HL-60/S4 (cell line): ENCODE results near the gene BCAR1.
"Not testable (repeated sequence)": the region's sequence is repeated elsewhere in the genome, so short reads cannot be mapped to it uniquely, and the experiment has no call there.

ENCODE experiments used
- in situ Hi-C: fragments of 300-500 bp; cut with MboI; formaldehyde crosslinking; loops from 2 replicates; pipeline ENCODE4 v1.14.3; 2022; ENCODE audit warnings: low sequenced_read_pairs

The BCAR1 gene, protein sequence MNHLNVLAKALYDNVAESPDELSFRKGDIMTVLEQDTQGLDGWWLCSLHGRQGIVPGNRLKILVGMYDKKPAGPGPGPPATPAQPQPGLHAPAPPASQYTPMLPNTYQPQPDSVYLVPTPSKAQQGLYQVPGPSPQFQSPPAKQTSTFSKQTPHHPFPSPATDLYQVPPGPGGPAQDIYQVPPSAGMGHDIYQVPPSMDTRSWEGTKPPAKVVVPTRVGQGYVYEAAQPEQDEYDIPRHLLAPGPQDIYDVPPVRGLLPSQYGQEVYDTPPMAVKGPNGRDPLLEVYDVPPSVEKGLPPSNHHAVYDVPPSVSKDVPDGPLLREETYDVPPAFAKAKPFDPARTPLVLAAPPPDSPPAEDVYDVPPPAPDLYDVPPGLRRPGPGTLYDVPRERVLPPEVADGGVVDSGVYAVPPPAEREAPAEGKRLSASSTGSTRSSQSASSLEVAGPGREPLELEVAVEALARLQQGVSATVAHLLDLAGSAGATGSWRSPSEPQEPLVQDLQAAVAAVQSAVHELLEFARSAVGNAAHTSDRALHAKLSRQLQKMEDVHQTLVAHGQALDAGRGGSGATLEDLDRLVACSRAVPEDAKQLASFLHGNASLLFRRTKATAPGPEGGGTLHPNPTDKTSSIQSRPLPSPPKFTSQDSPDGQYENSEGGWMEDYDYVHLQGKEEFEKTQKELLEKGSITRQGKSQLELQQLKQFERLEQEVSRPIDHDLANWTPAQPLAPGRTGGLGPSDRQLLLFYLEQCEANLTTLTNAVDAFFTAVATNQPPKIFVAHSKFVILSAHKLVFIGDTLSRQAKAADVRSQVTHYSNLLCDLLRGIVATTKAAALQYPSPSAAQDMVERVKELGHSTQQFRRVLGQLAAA

DNA sequence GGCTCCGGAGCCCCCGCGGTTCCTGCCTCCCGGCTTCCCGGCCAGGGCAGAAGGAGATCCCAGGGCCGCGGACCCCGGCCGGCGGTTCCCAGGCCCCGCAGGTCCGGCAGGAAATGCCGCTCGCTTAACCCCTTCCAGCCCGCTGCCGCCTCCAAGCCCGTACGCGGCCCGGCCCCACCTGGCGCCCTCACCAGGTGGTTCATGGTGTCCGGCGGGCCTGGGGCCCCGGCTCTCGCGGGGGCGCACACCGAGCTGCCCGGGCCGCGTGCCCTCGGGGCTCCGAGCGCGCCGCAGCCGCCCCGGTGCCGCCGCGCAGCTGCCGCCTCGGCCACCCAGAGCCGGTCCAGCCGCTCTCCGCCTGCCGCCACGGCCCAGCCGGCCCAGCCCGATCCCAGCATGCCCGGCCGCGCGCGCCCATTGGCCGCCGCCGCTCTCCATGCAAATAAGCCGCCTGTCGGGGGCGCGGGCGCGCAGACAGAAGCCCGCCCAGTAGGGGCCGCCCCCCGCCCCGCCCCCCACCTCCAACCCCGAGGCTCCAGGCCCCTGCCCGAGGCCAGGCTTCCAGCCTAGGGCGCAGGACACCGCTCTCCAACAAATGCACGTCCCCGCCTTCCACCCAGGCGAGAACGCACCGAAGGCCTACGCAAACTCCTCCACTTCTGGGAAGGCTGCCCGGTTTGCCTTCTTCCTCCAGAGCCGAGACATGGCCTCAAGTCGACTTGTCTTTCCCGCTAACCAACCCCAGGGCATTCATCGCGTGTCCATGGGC lies at the start of gene BCAR1:
TSS of gene BCAR1 (minus strand) at position 345 of the 769 bp plus-strand sequence. CDS start at position 203, 142 bp downstream.
- in situ Hi-C loops, result no loop called here

DNA sequence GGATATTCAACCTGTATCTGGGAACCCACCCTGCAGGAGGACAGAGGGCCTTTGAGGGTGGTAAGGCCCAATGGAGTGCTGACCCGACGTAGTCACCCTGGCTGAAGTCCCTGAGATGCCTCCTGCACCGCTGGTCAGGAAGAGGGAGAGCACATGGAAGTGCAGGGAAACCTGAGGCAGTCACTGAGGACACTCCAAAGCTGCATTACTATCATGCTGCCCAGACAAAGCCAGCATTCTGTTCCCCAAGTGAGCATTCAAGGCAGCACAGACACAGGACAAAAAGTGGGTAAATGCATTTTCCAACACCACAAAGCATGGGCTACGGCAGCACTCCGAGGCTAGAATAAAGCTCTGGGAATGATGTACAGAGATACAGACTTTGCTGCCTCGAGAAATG lies 46.8 kb upstream of the BCAR1 start:
- in situ Hi-C loops, result no loop called here

DNA sequence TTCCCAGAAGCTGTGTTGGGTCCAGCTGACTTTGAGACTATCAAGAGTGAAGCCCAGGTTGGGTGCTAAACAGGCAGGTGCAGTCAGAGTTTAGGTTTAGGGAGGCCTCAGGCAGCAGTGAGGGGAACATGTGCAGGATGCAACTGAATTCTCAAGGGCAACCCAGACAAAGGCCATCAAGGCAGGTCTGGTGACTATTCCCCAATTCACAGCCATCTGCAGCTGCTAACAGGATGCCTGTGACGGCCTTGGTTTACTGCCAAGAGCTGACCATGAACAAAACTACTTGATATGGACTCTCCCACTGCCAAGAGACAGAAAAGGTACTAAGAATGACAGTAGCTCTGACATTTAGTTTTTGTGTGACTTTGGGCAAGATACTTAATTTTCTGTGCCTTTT lies 45.2 kb upstream of the BCAR1 start:
- in situ Hi-C loops, result no loop called here

DNA sequence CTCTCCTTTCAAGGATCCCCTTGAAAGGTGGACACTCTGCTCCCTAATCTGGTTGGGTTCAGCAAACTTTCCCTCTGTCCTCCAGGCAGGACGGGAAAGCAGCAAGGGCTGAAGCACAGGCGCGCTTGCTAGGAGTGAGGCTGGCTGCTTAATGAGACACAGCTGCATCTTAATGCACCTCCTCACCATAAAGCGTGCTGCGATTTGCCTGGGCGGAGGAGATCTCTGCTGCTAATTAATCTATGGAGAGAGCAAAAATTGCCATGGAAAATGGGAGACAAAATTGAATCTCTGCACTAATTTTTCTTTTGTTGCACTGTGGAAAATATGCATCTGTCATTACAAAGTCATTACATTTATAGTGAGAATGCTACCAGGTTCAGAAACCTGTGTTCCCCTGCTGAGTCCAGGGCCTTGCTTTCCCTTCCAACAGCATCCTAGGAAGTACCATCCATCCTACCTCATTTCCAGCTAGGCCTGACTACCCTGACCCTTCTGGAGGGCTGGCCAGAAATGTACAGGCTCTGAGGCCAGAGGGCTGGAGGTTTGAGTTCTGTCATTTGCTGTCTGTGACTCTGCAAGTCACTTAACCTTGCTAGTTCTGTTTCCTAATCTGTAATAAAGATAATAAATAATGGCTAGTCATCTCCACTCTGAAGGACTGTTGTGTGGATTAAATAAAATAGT lies 43.5 kb upstream of the BCAR1 start:
- in situ Hi-C loops, result no loop called here

DNA sequence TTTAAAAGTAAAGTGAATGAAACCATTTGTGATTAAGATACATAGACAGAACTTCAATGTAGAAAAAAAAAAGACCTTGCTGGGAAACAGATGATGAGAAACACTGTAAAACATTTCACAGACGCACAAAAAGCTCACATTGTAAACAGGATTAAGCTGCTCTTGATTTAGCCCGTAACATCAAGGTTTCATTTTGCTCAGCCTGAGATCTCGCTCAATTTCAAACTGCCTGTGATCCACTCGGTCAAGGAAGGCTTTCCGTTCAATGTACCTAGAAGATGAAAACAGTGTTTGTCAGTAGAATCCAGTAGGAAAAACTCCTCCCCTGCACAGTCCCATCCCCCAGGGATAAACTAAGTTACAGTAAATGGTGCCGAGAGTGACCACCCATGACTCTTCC lies 42.3 kb upstream of the BCAR1 start:
- in situ Hi-C loops, result no loop called here

DNA sequence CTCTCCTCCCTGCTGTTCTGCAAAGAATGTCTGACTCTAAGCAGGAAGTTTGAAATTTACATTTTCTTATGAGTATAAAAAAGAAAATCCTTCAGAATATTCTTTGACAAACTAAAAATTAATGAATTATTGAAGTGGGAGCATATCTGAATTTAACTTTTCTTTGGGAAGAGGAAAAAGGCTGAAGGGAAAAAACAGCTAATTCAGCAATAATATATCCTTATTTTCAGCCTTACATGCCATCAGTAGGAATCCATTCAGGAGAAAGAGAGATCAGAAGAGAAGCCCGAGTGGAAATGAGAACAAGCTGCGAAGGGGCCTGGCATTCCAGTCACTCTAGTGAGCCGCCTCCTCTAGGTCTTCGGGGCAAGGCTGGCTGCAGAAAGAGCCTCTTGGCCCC lies 41.7 kb upstream of the BCAR1 start:
- in situ Hi-C loops, result no loop called here

DNA sequence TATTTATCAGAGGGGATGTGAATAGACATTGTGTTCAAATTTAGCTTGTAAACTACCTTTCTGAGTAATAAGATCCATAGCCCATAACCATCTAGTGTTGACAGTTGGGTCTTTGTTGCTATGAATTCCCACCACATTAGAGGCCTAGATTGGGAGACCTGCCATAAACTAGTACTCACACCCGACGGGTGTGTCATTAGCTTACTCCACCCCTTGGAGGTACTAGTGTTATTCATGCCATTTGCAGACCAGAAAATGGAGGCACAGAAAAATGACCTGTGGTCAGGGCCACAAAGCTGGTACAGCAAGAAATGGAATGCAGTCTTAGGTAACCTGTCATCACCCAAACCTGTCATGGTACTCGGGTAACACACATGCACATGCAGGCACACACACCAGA lies 41.3 kb upstream of the BCAR1 start:
- in situ Hi-C loops, result no loop called here

DNA sequence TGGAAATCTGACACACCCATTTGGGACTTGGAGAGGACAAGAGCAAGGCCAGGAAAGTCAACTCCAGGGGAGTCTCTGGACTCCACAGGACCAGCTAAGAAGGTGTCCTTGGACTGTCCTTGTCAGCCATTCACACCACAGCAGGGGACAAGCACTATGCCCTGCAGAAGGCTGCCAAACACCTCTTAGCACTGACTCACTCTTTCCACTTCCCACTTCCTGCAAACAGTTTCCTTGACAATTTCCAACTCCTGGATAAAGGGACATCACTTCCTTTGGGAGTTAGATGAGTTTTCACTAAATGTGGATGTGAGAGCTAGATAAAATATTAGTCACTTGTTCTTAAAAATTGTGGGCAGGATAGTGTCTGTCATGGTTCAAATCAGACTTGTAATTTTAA lies 37.8 kb upstream of the BCAR1 start:
- in situ Hi-C loops, result no loop called here

DNA sequence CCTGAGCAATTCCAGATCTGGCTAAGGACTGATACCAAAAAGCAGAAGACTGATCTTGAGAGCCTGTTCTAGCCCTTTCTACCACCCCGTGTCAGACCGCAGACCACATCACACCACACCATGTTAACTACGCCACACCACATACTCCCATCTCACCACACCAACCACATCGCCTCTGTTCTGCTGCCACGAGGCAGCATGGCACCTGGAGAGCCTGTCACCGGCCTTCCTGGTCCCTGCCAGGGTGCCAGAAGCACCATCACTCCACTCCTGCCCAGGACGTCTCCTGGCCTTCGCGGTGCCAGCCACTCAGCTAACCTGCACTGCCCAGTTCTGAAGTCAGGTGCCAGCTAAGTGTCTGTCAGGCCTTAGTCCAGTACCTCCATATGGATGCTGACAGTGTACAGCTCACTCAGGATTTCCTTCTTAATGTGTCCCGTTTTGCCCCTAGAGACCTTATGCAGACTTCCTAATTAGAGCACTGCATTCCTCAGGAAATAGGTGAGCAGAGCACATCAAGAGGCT lies 37.2 kb upstream of the BCAR1 start:
- in situ Hi-C loops, result no loop called here

DNA sequence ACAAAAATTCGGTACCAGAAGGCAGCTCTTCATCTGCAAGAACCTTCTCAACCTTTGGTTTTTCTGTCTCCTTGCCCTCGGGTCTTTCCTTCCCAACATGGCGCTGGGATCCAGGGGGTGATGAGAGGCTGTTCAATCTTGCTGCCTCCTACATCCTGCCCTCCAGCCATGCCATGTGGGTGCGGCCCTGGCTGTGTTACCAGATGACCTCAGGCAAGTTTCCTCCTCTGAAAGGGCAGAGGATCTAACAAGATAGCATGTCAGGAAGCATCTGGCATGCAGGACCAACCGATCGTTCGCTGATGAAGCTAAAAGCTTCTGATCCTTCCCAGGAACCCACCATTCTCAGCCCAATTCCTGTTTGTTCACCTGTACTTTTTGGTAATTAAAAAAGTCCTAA lies 36.8 kb upstream of the BCAR1 start:
- in situ Hi-C loops, result no loop called here

DNA sequence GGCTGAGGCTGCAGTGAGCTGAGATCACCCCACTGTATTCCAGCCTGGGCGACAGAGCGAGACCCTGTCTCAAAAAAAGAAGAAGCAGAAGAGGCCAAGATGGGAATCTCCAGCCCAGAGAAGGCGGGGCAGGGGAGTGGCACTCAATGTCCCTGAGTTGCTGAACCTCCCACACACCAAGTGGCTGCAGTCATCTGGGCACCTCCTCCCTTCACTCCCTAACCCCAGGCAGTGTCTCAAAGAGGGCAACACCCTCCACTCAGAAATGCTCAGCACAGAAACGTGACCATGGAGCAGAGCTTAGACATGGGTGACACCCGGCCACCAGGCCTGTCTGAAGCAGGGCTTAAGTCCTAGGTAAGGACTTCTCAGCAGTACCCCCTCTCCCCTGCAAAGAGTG lies 36.3 kb upstream of the BCAR1 start:
- in situ Hi-C loops, result no loop called here

DNA sequence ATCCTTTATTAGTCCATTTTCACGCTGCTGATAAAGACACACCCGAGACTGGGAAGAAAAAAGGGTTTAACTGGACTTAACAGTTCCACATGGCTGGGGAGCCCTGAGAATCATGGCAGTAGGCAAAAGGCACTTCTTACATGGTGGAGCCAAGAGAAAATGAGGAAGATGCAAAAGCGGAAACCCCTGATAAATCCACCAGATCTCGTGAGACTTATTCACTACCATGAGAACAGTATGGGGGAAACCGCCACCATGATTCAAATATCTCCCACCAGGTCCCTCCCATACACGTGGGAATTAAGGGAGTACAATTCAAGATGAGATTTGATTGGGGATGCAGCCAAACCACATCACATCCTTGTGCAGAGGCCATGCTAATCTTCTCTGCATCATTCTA lies 35.0 kb upstream of the BCAR1 start:
- in situ Hi-C loops, result no loop called here

DNA sequence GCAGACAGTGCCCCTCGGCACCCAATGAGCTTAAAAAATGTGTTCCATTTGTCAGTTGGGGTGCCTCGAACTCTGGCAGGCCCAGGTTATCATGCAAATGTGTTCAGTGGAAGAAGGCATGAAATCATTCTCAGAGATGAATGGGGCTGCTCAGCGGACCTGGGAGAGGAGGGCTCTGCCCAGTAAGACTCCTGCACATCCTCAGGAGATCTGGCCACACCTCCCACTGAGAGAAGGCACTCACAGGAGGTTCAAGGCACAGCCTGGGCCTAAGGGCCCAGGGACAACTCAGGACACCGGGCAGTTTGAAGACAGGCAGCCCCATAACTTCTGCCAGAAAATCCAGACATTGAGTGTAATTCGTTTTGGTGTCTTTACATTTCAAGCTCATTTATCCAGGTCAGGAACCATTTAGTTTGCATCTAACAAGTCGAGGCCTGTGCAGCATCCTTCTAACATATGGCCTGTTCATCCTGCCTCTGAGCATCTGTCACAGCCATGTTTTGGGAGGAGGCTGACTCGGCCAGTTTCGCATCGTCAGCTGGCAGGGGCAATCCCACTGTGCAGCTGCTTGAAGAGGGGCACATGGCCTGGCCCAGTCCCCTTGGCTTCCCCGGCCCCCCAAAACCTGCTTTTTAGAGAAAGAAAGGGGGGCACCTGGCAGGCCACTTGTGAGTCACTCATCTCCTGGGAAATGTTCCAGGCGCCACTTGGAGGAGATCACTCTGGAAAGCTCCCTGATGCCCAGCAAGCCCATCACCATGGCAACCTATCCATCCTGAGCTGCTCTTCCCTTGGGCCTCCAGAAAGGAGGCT lies 31.2 kb upstream of the BCAR1 start:
- in situ Hi-C loops, result no loop called here

DNA sequence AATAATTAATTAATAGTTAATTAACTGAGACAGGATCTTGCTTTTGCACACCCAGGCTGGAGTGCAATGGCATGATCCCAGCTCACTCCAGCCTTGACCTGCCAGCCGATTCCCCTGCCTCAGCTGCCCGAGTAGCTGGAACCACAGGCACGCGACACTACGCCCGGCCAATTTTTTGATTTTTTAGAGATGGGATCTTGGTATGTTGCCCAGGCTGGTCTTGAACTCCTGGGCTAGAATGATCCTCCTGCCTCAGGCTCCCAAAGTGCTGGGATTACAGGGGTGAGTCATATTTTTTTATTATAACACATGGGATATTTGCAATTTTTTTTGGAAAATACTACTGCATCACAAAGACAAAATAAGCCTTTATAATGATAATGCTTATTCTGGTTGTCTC lies 30.4 kb upstream of the BCAR1 start:
- in situ Hi-C loops, result no loop called here

DNA sequence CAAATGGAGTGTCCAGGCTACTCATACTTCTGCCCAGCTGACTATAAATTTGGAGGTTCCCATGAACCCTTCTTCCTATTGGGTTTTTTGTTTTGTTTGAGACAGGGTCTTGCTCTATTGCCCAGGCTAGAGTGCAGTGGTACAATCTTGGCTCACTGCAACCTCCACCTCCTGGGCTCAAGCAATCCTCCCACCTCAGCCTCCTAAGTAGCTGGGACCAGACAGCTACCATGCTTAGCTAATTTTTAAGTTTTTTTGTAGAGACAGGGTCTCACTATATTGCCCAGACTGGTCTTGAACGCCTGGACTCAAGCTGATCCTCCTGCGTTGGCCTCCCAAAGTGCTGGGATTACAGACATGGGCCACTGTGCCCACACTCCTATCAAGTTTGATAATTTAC lies 29.6 kb upstream of the BCAR1 start:
- in situ Hi-C loops, result not testable (repeated sequence)

DNA sequence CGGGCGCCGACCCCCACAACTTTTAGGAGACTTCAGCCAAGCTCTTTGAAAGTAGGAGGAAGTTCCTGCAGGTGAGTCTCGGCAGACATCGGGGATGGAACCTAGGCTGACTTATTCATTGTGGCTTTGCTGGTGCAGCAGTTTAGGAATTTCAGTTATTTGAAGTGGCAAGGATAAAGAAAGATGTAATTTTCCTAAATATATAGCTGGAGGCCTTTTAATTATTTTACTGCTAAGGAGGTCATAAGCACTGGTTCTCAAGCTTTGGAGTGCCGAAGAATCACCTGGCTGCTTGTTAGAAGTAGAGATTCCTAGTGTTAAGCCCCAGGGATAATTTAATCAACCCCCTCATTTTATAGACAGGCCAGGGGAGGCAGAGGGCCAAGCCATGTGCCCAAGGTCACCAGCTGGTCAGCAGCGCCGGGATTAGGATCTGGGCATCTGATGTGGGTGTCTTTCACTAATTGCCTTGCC lies 28.9 kb upstream of the BCAR1 start:
- in situ Hi-C loops, result no loop called here

DNA sequence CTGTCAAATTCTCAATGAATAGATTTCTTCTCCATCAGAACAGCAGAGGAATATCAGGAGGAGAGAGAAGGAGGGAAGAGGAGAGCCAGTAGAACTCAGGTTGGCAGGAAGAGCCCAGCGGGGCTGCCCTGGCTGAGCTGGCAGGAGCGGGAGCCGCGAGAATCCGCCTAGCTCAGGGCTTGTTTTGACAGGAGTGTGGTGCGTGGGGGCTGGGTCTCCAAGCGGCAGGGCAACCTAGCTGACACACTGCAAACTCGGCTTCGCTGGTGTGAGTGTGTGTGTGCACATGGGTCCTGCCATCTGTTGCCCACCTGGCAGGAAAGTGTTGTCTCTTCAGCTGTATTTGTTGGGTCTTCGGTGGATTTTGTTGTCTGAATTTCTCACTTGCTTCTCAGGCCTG lies 27.9 kb upstream of the BCAR1 start:
- in situ Hi-C loops, result no loop called here

DNA sequence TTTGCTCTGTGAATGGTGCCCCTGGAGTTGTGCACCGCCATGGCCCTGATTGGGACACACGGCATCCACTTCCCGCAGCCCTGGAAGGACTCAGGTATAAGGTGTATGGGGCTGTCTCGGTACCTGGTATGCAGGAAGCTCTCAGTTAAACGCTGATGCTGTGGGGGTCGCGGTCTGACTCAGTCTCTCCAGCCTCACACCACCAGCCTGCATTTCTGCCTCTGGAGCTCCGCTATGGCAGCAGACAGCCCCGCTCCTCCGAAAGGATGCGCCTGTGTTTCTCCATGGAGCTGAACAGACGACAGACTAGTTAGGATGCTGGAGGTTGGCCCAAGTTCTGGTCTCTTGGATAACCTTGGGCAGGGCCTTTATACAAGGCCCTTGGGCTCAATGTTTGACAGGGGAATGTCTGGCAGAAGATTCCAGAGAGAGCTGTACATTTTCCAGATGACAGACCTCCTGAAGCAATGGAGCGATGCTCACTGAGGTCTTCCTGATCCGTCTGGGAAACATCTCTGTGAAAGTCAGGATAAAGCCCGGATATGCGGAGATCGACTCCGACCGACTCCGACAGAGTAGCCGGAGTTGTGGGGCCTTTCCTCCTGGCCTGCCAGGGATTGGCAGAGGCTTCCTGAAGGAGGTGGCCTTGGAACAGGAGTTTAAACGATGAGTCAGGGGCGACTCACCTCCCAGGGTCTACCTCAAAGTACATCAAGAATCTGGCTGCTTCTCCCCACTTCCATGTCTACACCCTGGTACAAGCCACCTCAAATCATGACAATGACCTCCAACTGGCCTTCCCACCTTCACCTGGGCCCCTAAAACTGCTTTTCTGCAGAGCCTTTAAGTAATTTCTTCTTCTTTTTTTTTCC lies 21.9 kb upstream of the BCAR1 start:
- in situ Hi-C loops, result no loop called here

DNA sequence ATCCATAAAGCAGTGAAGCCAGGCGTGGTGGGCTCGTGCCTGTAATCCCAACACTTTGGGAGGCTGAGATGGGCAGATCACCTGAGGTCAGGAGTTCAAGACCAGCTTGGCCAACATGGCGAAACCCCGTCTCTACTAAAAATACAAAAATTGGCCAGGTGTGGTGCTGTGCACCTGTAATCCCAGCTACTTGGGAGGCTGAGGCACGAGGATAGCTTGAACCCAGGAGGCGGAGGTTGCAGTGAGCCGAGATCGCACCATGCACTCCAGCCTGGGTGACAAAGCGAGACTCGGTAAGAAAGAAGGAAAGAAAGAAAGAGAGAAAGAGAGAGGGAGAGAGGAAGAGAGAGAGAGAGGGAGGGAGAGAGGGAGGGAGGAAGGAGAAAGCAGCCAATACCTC lies 21.2 kb upstream of the BCAR1 start:
- in situ Hi-C loops, result not testable (repeated sequence)
